Gastrocnemius medialis (tissue), 4 donors: ENCODE measurements around the gene AP3B1. TPM values are rescaled to one million over a fixed set of nuclear protein-coding genes. Genes with fewer than 3 reads are reported as not detected.

Source experiments
- ATAC-seq, 2 donors: fragments of 150-250 bp; one replicate each; pipeline ENCODE4 v1.9.1; 2016
- DNase-seq, 2 donors: peaks; one replicate each; pipeline ENCODE4 v3.0.0-alpha.2; 2019
- H3K27ac ChIP-seq, 4 donors: fragments of 200-600 bp; sonication (generic); 1 replicate in 1 of 4; 2 replicates in 3 of 4; pipeline ENCODE4 v1.5.1; 2016 to 2018; ENCODE audit warnings: mild to moderate bottlenecking in 2 of 4, moderate library complexity in 1 of 4
- H3K27me3 ChIP-seq, 3 donors: fragments of 200-600 bp; sonication (generic) in 2 of 3; 1 replicate in 1 of 3; 2 replicates in 2 of 3; pipeline versions ENCODE4 v1.5.1 to v1.6.0; 2016 to 2019; ENCODE audit warnings: mild to moderate bottlenecking in 1 of 3, moderate library complexity in 1 of 3
- H3K36me3 ChIP-seq, 2 donors: fragments of 200-600 bp; sonication (generic) in 1 of 2; one replicate each; pipeline ENCODE4 v1.5.1; 2017 to 2018
- H3K4me1 ChIP-seq, 2 donors: fragments of 200-600 bp; sonication (generic) in 1 of 2; one replicate each; pipeline ENCODE4 v1.5.1; 2016 to 2017; ENCODE audit warnings: mild to moderate bottlenecking in 2 of 2
- H3K4me3 ChIP-seq, 4 donors: fragments of 200-600 bp; sonication (generic) in 3 of 4; 1 replicate in 1 of 4; 2 replicates in 3 of 4; pipeline ENCODE4 v1.5.1; 2016 to 2019; ENCODE audit warnings: mild to moderate bottlenecking in 2 of 4
- H3K9me3 ChIP-seq, 3 donors: fragments of 200-600 bp; sonication (generic) in 2 of 3; 1 replicate in 1 of 3; 2 replicates in 2 of 3; pipeline ENCODE4 v1.5.1; 2016 to 2019
- POLR2A ChIP-seq, 2 donors: fragments of 450-650 bp; IDR thresholded peaks; one replicate each; pipeline ENCODE4 v1.6.1; 2017; ENCODE audit warnings: antibody characterized with exemption in 2 of 2, mild to moderate bottlenecking in 2 of 2, moderate library complexity in 2 of 2
- in situ Hi-C, 4 donors: fragments of 200-750 bp; cut with MboI; loops; one replicate each; pipeline versions ENCODE4 v1.15.0 to v1.8.0; 2017; ENCODE audit warnings: low sequenced_read_pairs in 4 of 4
- intact Hi-C: fragments of 100-400 bp; cut with DNase I; formaldehyde crosslinking; loops from one replicate; pipeline ENCODE4 v1.15.1; 2023; ENCODE audit warnings: low total_unique reads
- total RNA-seq, 4 donors: library from RNA; depleted of rRNA; stranded (reverse); fragments of >200 nt; gene quantifications; one replicate each; pipeline versions ENCODE4 v1.1.0 to v1.2.3, GENCODE V29; 2016
- TF ChIP-seq, protein P1 (sequence below), 5 experiments: fragments of 450-650 bp in 3 of 5; fragments of 200-600 bp in 2 of 5; sonication (generic) in 2 of 5; IDR thresholded peaks in 4 of 5; conservative IDR thresholded peaks in 1 of 5; 1 replicate in 4 of 5; 2 replicates in 1 of 5; pipeline ENCODE4 v1.5.1; 2016 to 2019; ENCODE audit warnings: antibody characterized with exemption in 5 of 5, mild to moderate bottlenecking in 3 of 5, moderate library complexity in 3 of 5

The AP3B1 gene
- total RNA-seq, 4 donors from 2014 or later = 17.9 to 26.0 (median 22.6) TPM

- no peaks in the 10 kb centered on the region for H3K4me1 ChIP-seq
- DNase-seq (no peak), ATAC-seq (no peak)
- no peaks in the 10 kb centered on the region for H3K27me3 ChIP-seq
- H3K27ac ChIP-seq = no peak overlapping the region
- no peaks in the 10 kb centered on the region for H3K36me3 ChIP-seq
- H3K4me3 ChIP-seq = no peak overlapping the region
- TF ChIP-seq, protein P1, sequence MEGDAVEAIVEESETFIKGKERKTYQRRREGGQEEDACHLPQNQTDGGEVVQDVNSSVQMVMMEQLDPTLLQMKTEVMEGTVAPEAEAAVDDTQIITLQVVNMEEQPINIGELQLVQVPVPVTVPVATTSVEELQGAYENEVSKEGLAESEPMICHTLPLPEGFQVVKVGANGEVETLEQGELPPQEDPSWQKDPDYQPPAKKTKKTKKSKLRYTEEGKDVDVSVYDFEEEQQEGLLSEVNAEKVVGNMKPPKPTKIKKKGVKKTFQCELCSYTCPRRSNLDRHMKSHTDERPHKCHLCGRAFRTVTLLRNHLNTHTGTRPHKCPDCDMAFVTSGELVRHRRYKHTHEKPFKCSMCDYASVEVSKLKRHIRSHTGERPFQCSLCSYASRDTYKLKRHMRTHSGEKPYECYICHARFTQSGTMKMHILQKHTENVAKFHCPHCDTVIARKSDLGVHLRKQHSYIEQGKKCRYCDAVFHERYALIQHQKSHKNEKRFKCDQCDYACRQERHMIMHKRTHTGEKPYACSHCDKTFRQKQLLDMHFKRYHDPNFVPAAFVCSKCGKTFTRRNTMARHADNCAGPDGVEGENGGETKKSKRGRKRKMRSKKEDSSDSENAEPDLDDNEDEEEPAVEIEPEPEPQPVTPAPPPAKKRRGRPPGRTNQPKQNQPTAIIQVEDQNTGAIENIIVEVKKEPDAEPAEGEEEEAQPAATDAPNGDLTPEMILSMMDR (IDR thresholded peaks at IDR 0.05 in 4 of 5, conservative IDR thresholded peaks at IDR 0.05 in 1 of 5) = no peak
- no peak for TF ChIP-seq POLR2A (IDR thresholded peaks at IDR 0.05)
- in situ Hi-C loops (no loop called here), intact Hi-C loops (no loop called here)
- H3K9me3 ChIP-seq = no peaks in the 10 kb centered on the region
These were observed 248.5 kb downstream of the AP3B1 start for GRCh38 chr5:78046006-78046405.

DNA sequence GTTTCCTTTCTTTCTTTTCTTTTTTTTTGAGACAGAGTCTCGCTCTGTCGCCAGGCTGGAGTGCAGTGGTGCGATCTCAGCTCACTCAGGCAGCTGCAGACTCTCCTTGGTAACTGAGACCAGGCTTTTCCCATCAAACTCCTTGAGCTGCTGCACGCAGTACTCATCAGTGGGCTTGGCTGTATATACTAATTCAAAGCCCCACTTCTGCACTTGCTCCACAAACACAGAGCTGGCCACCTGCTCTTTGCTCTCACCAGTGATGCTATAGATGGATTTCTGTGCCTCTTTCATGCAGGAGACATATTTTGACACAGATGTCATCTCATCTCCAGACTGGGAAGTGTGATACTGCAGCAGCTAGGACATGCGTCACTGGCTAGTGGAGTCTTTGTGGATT is 252.7 kb downstream of the AP3B1 start:
- in situ Hi-C loops = no loop called here

DNA sequence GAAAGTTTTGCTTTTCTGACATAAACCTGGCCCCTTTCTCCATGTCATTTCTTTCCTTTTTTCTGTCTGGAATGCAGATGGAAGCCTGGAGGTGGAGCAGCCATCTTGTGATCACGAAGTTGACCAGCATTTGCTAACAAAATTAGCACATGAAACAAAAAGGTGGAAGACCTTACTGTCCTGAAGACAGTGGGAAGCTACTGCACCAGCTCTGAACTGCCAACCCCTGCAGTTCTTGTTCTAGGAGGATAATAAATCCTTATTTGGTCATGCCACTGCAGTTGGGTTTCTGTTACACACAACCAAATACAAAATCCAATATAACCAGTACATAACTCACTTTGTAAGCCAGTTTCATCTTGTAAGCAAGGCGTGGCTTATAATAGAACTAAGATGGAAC is 269.0 kb downstream of the AP3B1 start:
- in situ Hi-C loops = no loop called here
- no peak overlapping the region for H3K4me3 ChIP-seq
- no peaks in the 10 kb centered on the region for H3K27me3 ChIP-seq
- intact Hi-C loops = no loop called here
- no peaks in the 10 kb centered on the region for H3K4me1 ChIP-seq
- TF ChIP-seq POLR2A (IDR thresholded peaks at IDR 0.05) = no peak
- TF ChIP-seq, protein P1 (IDR thresholded peaks at IDR 0.05 in 4 of 5, conservative IDR thresholded peaks at IDR 0.05 in 1 of 5) = no peak
- ATAC-seq (no peak), DNase-seq (no peak)
- no peak overlapping the region for H3K27ac ChIP-seq
- no peaks in the 10 kb centered on the region for H3K36me3 ChIP-seq
- H3K9me3 ChIP-seq = no peaks in the 10 kb centered on the region

More for the DNA sequence above, 252.7 kb downstream of the AP3B1 start:
- intact Hi-C loops = no loop called here
- H3K4me1 ChIP-seq = no peaks in the 10 kb centered on the region
- no peak for DNase-seq
- TF ChIP-seq, protein P1 (IDR thresholded peaks at IDR 0.05 in 4 of 5, conservative IDR thresholded peaks at IDR 0.05 in 1 of 5) = no peak
- TF ChIP-seq POLR2A (IDR thresholded peaks at IDR 0.05) = no peak
- no peak overlapping the region for H3K27ac ChIP-seq
- ATAC-seq = no peak
- no peaks in the 10 kb centered on the region for H3K9me3 ChIP-seq
- no peaks in the 10 kb centered on the region for H3K36me3 ChIP-seq
- H3K27me3 ChIP-seq = no peaks in the 10 kb centered on the region
- no peak overlapping the region for H3K4me3 ChIP-seq

- in situ Hi-C loops = no loop called here
- TF ChIP-seq, protein P1 (IDR thresholded peaks at IDR 0.05 in 4 of 5, conservative IDR thresholded peaks at IDR 0.05 in 1 of 5) = no peak
- TF ChIP-seq POLR2A (IDR thresholded peaks at IDR 0.05) = no peak
These were observed 274.8 kb downstream of the AP3B1 start for GRCh38 chr5:78019744-78020143.

GRCh38 chr5:78016863-78017529 is 277.5 kb downstream of the AP3B1 start:
- no peak for TF ChIP-seq POLR2A (IDR thresholded peaks at IDR 0.05)
- TF ChIP-seq, protein P1 (IDR thresholded peaks at IDR 0.05 in 4 of 5, conservative IDR thresholded peaks at IDR 0.05 in 1 of 5) = no peak
- intact Hi-C loops (no loop called here), in situ Hi-C loops (no loop called here)
- Histone ChIP-seq H3K4me3 (no peak overlapping the region), H3K36me3 (peaks cover 0 to 8% of the 10 kb centered on the region in 2 donors), H3K9me3 (no peaks in the 10 kb centered on the region), H3K4me1 (no peaks in the 10 kb centered on the region), H3K27ac (no peak overlapping the region), H3K27me3 (no peaks in the 10 kb centered on the region)
- DNase-seq (no peak), ATAC-seq (no peak)

More at GRCh38 chr5:78019744-78020143, 274.8 kb downstream of the AP3B1 start:
- DNase-seq (no peak), ATAC-seq (no peak)
- Histone ChIP-seq H3K36me3 (peaks cover 0 to 1% of the 10 kb centered on the region in 2 donors), H3K27ac (no peak overlapping the region), H3K4me3 (no peak overlapping the region), H3K4me1 (no peaks in the 10 kb centered on the region), H3K9me3 (no peaks in the 10 kb centered on the region), H3K27me3 (no peaks in the 10 kb centered on the region)
- intact Hi-C loops = no loop called here
